Heart right ventricle (tissue), 16 donors: ENCODE data around the gene OGT. TPM values are rescaled to one million over a fixed set of nuclear protein-coding genes. Genes with fewer than 3 reads are reported as not detected.

ENCODE experiments used
- ATAC-seq, 8 donors: fragments of 200-7000 bp; cut with Tn5 transposase; one replicate each; pipeline ENCODE4 v1.9.1; 2020; ENCODE audit warnings: mild to moderate bottlenecking in 8 of 8, moderate library complexity in 8 of 8, moderate number of reproducible peaks in 1 of 8
- DNase-seq, 2 donors: peaks; one replicate each; pipeline ENCODE4 v3.0.0-alpha.2; 2020
- H3K27ac ChIP-seq, 10 donors: fragments of 200-600 bp; sonication (generic) in 2 of 10; one replicate each; pipeline versions ENCODE4 v1.5.0 to v1.8.0; 2020 to 2022; ENCODE audit warnings: mild to moderate bottlenecking in 3 of 10
- H3K27me3 ChIP-seq, 7 donors: fragments of 200-600 bp; one replicate each; pipeline ENCODE4 v1.8.0; 2021 to 2022; ENCODE audit warnings: mild to moderate bottlenecking in 2 of 7
- H3K36me3 ChIP-seq, 9 donors: fragments of 200-600 bp; sonication (generic) in 1 of 9; one replicate each; pipeline versions ENCODE4 v1.5.0 to v1.8.0; 2020 to 2022; ENCODE audit warnings: mild to moderate bottlenecking in 2 of 9
- H3K4me1 ChIP-seq, 9 donors: fragments of 200-600 bp; sonication (generic) in 1 of 9; one replicate each; pipeline versions ENCODE4 v1.5.0 to v1.8.0; 2020 to 2022; ENCODE audit warnings: mild to moderate bottlenecking in 4 of 9
- H3K4me3 ChIP-seq, 10 donors: fragments of 200-600 bp; sonication (generic) in 2 of 10; one replicate each; pipeline versions ENCODE4 v1.5.0 to v1.8.0; 2020 to 2022; ENCODE audit warnings: mild to moderate bottlenecking in 7 of 10, moderate library complexity in 2 of 10
- H3K9me3 ChIP-seq, 11 donors: fragments of 200-600 bp in 10 of 11; sonication (generic) in 2 of 11; one replicate each; pipeline versions ENCODE4 v1.5.0 to v1.8.0; 2013 to 2022; ENCODE audit warnings: mild to moderate bottlenecking in 2 of 11, control low read depth in 1 of 11, moderate library complexity in 1 of 11
- WGBS, 2 donors: extraction: QIAGEN DNeasy Blood & Tissue Kit; methylation state at CpG; one replicate each; pipeline ENCODE4 v1.1.7; 2013; ENCODE audit warnings: inconsistent platforms in 1 of 2; 5-methylcytosine and 5-hydroxymethylcytosine counted together
- intact Hi-C, 10 donors: fragments of 100-400 bp; cut with DNase I; formaldehyde crosslinking; loops; one replicate each; pipeline versions ENCODE4 v1.11.1 to v1.14.2; 2022
- polyA plus RNA-seq, 2 donors: library from polyadenylated mRNA; stranded (reverse); fragments of 200-250 nt; gene quantifications; one replicate each; pipeline ENCODE4 v1.2.3, GENCODE V29; 2013
- total RNA-seq, 10 donors: library from RNA; stranded (reverse); fragmentation: NEBNext Ultra II Directional in 3 of 10; extraction: Animal tissue kit (Norgen Biotek cat#: 25700) in 3 of 10; gene quantifications; one replicate each; pipeline versions ENCODE4 v1.2.1 to v1.2.4, GENCODE V29; 2021 to 2023
- TF ChIP-seq, protein P1 (sequence below), 9 donors: fragments of 200-600 bp; sonication (generic) in 2 of 9; IDR thresholded peaks; one replicate each; pipeline versions ENCODE4 v1.5.0 to v1.8.0; 2021 to 2022; ENCODE audit warnings: antibody characterized with exemption in 9 of 9, mild to moderate bottlenecking in 5 of 9, moderate library complexity in 1 of 9
- donor health status: Arrhythmogenic right ventricular cardiomyopathy.
- donor health status: ischemic (EF 13 %, LVEDD 7.1; RV severe dilation, severe dysfunction).
- donor health status: healthy with polysubstance abuse.
- donor health status: DM: no; HTN: yes; CAD: no.
- donor health status: DM: no; HTN: no; CAD: no.
- donor health status: ischemic (EF 25% LVEDD 6.9; RV normal size, moderate dysfunction).
- donor health status: ischemic (EF 25% LVEDD 5.7; RV mildly dilated, moderate dysfunction).
- donor health status: healthy.
- donor health status: DM: yes; HTN: yes; CAD: no.
- donor health status: Ischemic cardiomyopathy.
- donor health status: ischemic (EF 35%, LVEDD 5.7; RV mildly dilated, moderate dysfunction).
- donor health status: nonischemic (EF 11% LVEDD 7.7; RV severe dilation, severe dysfunction).
- donor health status: DM: yes; HTN: yes; CAD: no.
- donor health status: PGD.
- donor health status: ischemic (EF 29% LVEDD 5.4; RV normal size, mild dysfunction).
- donor health status: nonischemic (EF 23%, LVEDD 6.1; RV moderate dilation, normal function).

OGT gene
- total and polyA plus RNA-seq, 12 donors = 16.1 to 92.1 (median 77.8) TPM

DNA sequence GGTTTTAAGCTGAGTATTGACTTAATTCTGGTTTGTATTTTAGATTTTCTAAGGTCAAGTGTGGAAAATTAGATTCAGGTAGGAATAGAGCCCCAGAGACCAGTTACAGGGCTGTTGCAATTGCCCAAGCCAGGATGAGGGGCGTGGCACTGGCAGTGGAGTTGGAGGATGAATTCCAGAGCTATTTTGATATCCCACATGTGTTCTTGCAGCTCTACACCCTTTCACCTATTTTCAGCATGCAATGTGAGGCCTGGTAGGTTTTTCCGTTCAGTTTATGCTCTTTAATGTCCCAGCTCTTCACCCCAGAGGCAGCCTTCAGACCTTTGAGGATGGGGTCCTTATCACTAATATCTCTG, 17.9 kb upstream of the OGT start:
- 34 to 53% methylated on average over 2 of the region's 2 CpGs for WGBS, 2 donors
- ATAC-seq (peak; percentile 63 to 98 (median 90)), DNase-seq (peak; percentile 34 to 37)
- Histone ChIP-seq H3K4me1 (peaks cover 0 to 7% (median 0%) of the 10 kb centered on the region in 9 donors), H3K27me3 (no peaks in the 10 kb centered on the region), H3K9me3 (peaks cover 0 to 12% (median 0%) of the 10 kb centered on the region in 11 donors), H3K4me3 (no peak overlapping the region), H3K27ac (peak overlapping the region in 9 of 10 donors; percentile 22 to 82 (median 67)), H3K36me3 (no peaks in the 10 kb centered on the region)
- intact Hi-C loops = loop anchor here in 1 of 10 donors (1.0 kb wide), 1 partner anchor 17 kb away; no protein-coding TSS in a partner anchor
- TF ChIP-seq, protein P1, sequence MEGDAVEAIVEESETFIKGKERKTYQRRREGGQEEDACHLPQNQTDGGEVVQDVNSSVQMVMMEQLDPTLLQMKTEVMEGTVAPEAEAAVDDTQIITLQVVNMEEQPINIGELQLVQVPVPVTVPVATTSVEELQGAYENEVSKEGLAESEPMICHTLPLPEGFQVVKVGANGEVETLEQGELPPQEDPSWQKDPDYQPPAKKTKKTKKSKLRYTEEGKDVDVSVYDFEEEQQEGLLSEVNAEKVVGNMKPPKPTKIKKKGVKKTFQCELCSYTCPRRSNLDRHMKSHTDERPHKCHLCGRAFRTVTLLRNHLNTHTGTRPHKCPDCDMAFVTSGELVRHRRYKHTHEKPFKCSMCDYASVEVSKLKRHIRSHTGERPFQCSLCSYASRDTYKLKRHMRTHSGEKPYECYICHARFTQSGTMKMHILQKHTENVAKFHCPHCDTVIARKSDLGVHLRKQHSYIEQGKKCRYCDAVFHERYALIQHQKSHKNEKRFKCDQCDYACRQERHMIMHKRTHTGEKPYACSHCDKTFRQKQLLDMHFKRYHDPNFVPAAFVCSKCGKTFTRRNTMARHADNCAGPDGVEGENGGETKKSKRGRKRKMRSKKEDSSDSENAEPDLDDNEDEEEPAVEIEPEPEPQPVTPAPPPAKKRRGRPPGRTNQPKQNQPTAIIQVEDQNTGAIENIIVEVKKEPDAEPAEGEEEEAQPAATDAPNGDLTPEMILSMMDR (IDR thresholded peaks at IDR 0.05) = no peak

DNA sequence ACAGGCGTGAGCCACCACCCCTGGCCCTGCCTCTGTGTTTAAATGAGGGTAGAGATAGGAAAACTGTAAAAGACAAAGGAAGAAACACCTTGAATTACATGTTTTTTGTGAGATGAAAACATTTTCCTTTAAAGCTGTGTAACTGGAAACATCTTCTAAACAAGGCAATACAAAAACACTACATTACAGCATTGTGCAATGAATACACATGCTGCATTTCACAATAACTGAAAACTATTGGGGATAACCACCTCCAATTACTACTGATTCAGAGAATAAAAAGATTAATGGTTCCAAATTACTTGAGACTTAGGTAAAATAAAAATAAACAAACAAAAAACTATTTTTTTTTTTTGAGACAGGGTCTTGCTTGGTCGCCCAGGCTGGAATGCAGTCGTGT, 7.6 kb upstream of the OGT start:
- intact Hi-C loops = no loop called here
- no peak for DNase-seq
- no peaks in the 10 kb centered on the region for H3K4me1 ChIP-seq
- H3K4me3 ChIP-seq = no peak overlapping the region
- no peak overlapping the region for H3K27ac ChIP-seq
- H3K27me3 ChIP-seq = no peaks in the 10 kb centered on the region
- no peaks in the 10 kb centered on the region for H3K36me3 ChIP-seq
- WGBS, 2 donors = 95 to 100% methylated on average over 3 of the region's 3 CpGs
- H3K9me3 ChIP-seq = peaks cover 0 to 11% (median 0%) of the 10 kb centered on the region in 11 donors
- ATAC-seq = no peak
- TF ChIP-seq, protein P1 (IDR thresholded peaks at IDR 0.05) = no peak

DNA sequence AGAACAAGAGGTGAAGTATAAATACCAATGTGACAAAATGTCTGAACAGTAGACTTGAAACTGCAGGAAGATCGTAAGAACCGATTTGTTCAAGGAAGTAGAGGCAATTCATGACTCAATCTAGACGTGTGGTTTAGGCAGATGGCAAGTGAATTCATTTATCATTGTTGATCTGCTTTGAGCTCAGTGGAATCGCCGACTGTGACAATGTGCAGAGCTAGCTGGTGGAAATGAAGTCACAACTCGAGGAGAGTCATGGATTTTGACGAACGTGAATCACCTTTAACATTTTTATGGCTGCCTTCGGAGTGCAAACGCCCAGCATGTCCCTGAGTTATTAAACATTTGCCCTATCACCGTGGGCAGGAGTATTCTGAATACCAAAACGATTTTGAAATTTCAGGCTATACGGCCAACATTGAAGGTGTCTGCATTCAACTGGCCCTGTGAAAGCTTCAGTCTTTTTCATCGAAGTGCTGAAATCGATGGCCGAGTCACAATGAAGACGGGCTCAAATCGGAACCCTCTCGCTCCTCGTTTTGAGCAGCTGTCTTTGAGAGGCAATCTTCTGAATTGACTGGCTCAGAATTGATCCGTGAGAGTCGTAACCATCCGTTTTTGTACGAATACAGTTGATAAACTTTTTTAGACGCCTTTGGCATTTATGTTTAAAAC, 689 bp upstream of the OGT start:
- Histone ChIP-seq H3K27ac (peak overlapping the region; percentile 68 to 97 (median 90)), H3K27me3 (peaks cover 0 to 3% (median 0%) of the 10 kb centered on the region in 7 donors), H3K9me3 (peaks cover 0 to 19% (median 0%) of the 10 kb centered on the region in 11 donors), H3K4me1 (peaks cover 0 to 26% (median 11%) of the 10 kb centered on the region in 9 donors), H3K4me3 (peak overlapping the region in 9 of 10 donors; percentile 63 to 94 (median 79)), H3K36me3 (peaks cover 0 to 10% (median 0%) of the 10 kb centered on the region in 9 donors)
- DNase-seq (no peak), ATAC-seq (peak in 5 of 8 donors; percentile 2 to 11 (median 6))
- intact Hi-C loops = loop anchor here in 1 of 10 donors (1.0 to 5.0 kb wide), 2 partner anchors 17 to 40 kb away; no protein-coding TSS in a partner anchor
- WGBS, 2 donors = 2 to 3% methylated on average over 25 of the region's 25 CpGs
- TF ChIP-seq, protein P1 (IDR thresholded peaks at IDR 0.05) = no peak

DNA sequence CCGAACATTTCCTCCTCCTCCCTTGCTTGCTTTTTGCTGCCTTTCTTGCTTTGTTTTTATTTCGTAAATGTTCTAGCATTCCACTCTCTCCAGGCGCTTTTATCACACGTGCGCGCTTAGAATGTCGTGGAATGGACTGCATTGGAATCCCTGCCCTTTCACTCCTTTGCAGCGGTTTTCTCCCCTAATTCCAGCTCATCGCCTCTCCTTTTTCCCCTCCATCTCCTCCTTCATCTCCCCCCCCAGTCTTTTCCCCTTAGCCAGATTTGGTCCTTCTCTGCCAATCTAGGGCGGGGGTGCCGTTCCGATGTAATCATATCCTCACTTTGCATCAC, 579 bp downstream of the OGT start:
- TF ChIP-seq, protein P1 (IDR thresholded peaks at IDR 0.05) = no peak
- peak overlapping the region; percentile 82 to 97 (median 90) for H3K27ac ChIP-seq
- H3K9me3 ChIP-seq = peaks cover 0 to 19% (median 0%) of the 10 kb centered on the region in 11 donors
- ATAC-seq (peak in 5 of 8 donors; percentile 3 to 5 (median 4)), DNase-seq (no peak)
- H3K4me3 ChIP-seq = peak overlapping the region; percentile 63 to 94 (median 77)
- peaks cover 0 to 23% (median 4%) of the 10 kb centered on the region in 9 donors for H3K36me3 ChIP-seq
- intact Hi-C loops = loop anchor here in 1 of 10 donors (5.0 kb wide), 1 partner anchor 41 kb away; no protein-coding TSS in a partner anchor
- H3K4me1 ChIP-seq = peaks cover 0 to 38% (median 24%) of the 10 kb centered on the region in 9 donors
- H3K27me3 ChIP-seq = peaks cover 0 to 3% (median 0%) of the 10 kb centered on the region in 7 donors
- WGBS, 2 donors = 0 to 1% methylated on average over 12 of the region's 12 CpGs
